Measurements from ENCODE around the gene EVPL. TPM values are rescaled to one million over a fixed set of nuclear protein-coding genes. Genes with fewer than 3 reads are reported as not detected.
"Not testable (repeated sequence)": the region's sequence is repeated elsewhere in the genome, so short reads cannot be mapped to it uniquely, and the experiment has no call there.

The EVPL gene
- total RNA-seq, 1 donor from 2014 or later: not detected

GRCh38 chr17:75976175-75976848 is 50.8 kb downstream of the EVPL start:
- DNase-seq (ENCODE audit: low read depth) (peak; percentile 39), FAIRE-seq (no peak)
- Histone ChIP-seq H3K4me3 (ENCODE audit: insufficient read depth, low read depth, low read length) (no peak overlapping the region), H2AFZ (ENCODE audit: low read depth, low read length) (no peak overlapping the region), H3K36me3 (ENCODE audit: insufficient read depth, low read length) (peaks cover 5% of the 10 kb centered on the region), H3K27ac (ENCODE audit: low read depth, low read length) (no peak overlapping the region), H3K79me2 (ENCODE audit: insufficient read depth, low read length) (peaks cover 58% of the 10 kb centered on the region), H3K9me3 (ENCODE audit: insufficient read depth, low read depth, low read length) (no peaks in the 10 kb centered on the region), H3K4me1 (ENCODE audit: insufficient read depth, low read length) (peaks cover 6% of the 10 kb centered on the region), H4K20me1 (ENCODE audit: insufficient read depth, low read length) (peaks cover 18% of the 10 kb centered on the region), H3K4me2 (ENCODE audit: low read length) (peak overlapping the region; percentile 62), H3K27me3 (ENCODE audit: insufficient read depth, low read length) (no peaks in the 10 kb centered on the region), H3K9ac (ENCODE audit: low read length) (peak overlapping the region; percentile 17)
- H3K4me3 Mint-ChIP-seq (ENCODE audit: unreplicated experiment): peak overlapping the region; percentile 80
- H3K27ac Mint-ChIP-seq (ENCODE audit: unreplicated experiment): peak overlapping the region; percentile 12
- H3K36me3 Mint-ChIP-seq (ENCODE audit: low read depth, unreplicated experiment): peaks cover 20% of the 10 kb centered on the region
- no peaks in the 10 kb centered on the region for H3K9me3 Mint-ChIP-seq (ENCODE audit: unreplicated experiment)
- TF ChIP-seq CTCF (IDR thresholded peaks at IDR 0.05; ENCODE audit: insufficient read depth, low read depth, low read length) (no peak), EZH2 (IDR thresholded peaks at IDR 0.05; ENCODE audit: insufficient read depth, low read length) (no peak)
- no peaks in the 10 kb centered on the region for H3K27me3 Mint-ChIP-seq (ENCODE audit: low read depth, unreplicated experiment)
- peaks cover 24% of the 10 kb centered on the region for H3K4me1 Mint-ChIP-seq (ENCODE audit: low read depth, unreplicated experiment)

GRCh38 chr17:75975757-75976174 is 51.3 kb downstream of the EVPL start:
- H3K4me1 ChIP-seq (ENCODE audit: insufficient read depth, low read length): peaks cover 6% of the 10 kb centered on the region
- peak overlapping the region; percentile 17 for H3K9ac ChIP-seq (ENCODE audit: low read length)
- H3K27me3 Mint-ChIP-seq (ENCODE audit: low read depth, unreplicated experiment): no peaks in the 10 kb centered on the region
- H3K4me2 ChIP-seq (ENCODE audit: low read length): peak overlapping the region; percentile 62
- H3K79me2 ChIP-seq (ENCODE audit: insufficient read depth, low read length): peaks cover 58% of the 10 kb centered on the region
- peaks cover 5% of the 10 kb centered on the region for H3K36me3 ChIP-seq (ENCODE audit: insufficient read depth, low read length)
- DNase-seq (ENCODE audit: low read depth) (no peak), FAIRE-seq (no peak)
- H2AFZ ChIP-seq (ENCODE audit: low read depth, low read length): no peak overlapping the region
- H3K9me3 ChIP-seq (ENCODE audit: insufficient read depth, low read depth, low read length): no peaks in the 10 kb centered on the region
- H3K36me3 Mint-ChIP-seq (ENCODE audit: low read depth, unreplicated experiment): peaks cover 23% of the 10 kb centered on the region
- no peak overlapping the region for H3K4me3 ChIP-seq (ENCODE audit: insufficient read depth, low read depth, low read length)
- TF ChIP-seq CTCF (IDR thresholded peaks at IDR 0.05; ENCODE audit: insufficient read depth, low read depth, low read length) (no peak), EZH2 (IDR thresholded peaks at IDR 0.05; ENCODE audit: insufficient read depth, low read length) (no peak)
- H3K4me1 Mint-ChIP-seq (ENCODE audit: low read depth, unreplicated experiment): peaks cover 19% of the 10 kb centered on the region
- no peaks in the 10 kb centered on the region for H3K9me3 Mint-ChIP-seq (ENCODE audit: unreplicated experiment)
- peaks cover 18% of the 10 kb centered on the region for H4K20me1 ChIP-seq (ENCODE audit: insufficient read depth, low read length)
- peak overlapping the region; percentile 80 for H3K4me3 Mint-ChIP-seq (ENCODE audit: unreplicated experiment)
- no peak overlapping the region for H3K27ac Mint-ChIP-seq (ENCODE audit: unreplicated experiment)
- no peaks in the 10 kb centered on the region for H3K27me3 ChIP-seq (ENCODE audit: insufficient read depth, low read length)
- no peak overlapping the region for H3K27ac ChIP-seq (ENCODE audit: low read depth, low read length)

DNA sequence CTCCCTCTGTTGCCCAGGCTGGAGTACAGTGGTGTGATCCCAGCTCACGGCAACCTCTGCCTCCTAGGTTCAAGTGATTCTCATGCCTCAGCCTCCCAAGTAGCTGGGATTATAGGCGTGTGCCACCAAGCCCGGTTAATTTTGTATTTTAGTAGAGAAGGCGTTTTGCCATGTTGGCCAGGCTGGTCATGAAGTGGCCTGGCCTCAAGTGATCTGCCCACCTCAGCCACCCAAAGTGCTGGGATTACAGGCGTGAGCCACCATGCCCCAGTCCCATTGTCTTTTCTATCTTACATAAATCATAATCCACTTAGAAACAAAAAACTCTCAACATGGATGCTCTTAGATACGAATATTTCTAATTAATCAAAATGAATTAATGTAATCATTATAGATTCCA is 51.9 kb downstream of the EVPL start:
- H3K36me3 Mint-ChIP-seq (ENCODE audit: low read depth, unreplicated experiment): peaks cover 28% of the 10 kb centered on the region
- H3K4me3 ChIP-seq (ENCODE audit: insufficient read depth, low read depth, low read length); H2AFZ ChIP-seq (ENCODE audit: low read depth, low read length); H3K9ac ChIP-seq (ENCODE audit: low read length); FAIRE-seq; H3K27me3 ChIP-seq (ENCODE audit: insufficient read depth, low read length); H3K36me3 ChIP-seq (ENCODE audit: insufficient read depth, low read length); H3K9me3 Mint-ChIP-seq (ENCODE audit: unreplicated experiment); H3K4me1 ChIP-seq (ENCODE audit: insufficient read depth, low read length); DNase-seq (ENCODE audit: low read depth); H3K27ac ChIP-seq (ENCODE audit: low read depth, low read length); H3K27me3 Mint-ChIP-seq (ENCODE audit: low read depth, unreplicated experiment); H3K27ac Mint-ChIP-seq (ENCODE audit: unreplicated experiment); H3K9me3 ChIP-seq (ENCODE audit: insufficient read depth, low read depth, low read length); H3K4me2 ChIP-seq (ENCODE audit: low read length): not testable (repeated sequence)
- Histone ChIP-seq H3K79me2 (ENCODE audit: insufficient read depth, low read length) (peaks cover 55% of the 10 kb centered on the region), H4K20me1 (ENCODE audit: insufficient read depth, low read length) (peaks cover 24% of the 10 kb centered on the region)
- H3K4me1 Mint-ChIP-seq (ENCODE audit: low read depth, unreplicated experiment): peaks cover 15% of the 10 kb centered on the region
- H3K4me3 Mint-ChIP-seq (ENCODE audit: unreplicated experiment): peak overlapping the region; percentile 75

Measured in astrocyte (in vitro differentiated cells and primary cell).